GM10248 (cell line): ENCODE measurements around the gene FRRS1L.

ENCODE experiments used
- CTCF ChIA-PET: fragments of 300-600 bp; sonication (Branson Sonifier 250); formaldehyde crosslinking; extraction: SDS; loops from one replicate; lab custom pipeline; 2021; ENCODE audit warnings: antibody characterized with exemption; lab: Yijun Ruan, JAX
- POLR2A ChIA-PET: fragments of 350-650 bp; sonication (Branson Sonifier 250); formaldehyde crosslinking; extraction: SDS; loops from one replicate; lab custom pipeline; 2020; ENCODE audit warnings: antibody characterized with exemption; lab: Yijun Ruan, JAX
- DNase-seq: peaks from one replicate; pipeline ENCODE4 v3.0.0; 2012; ENCODE audit errors: extremely low spot score
- TF ChIP-seq, protein P1 (sequence below): IDR thresholded peaks from 2 replicates; pipeline ENCODE4 v1.5.1; 2012; ENCODE audit warnings: mild to moderate bottlenecking, low read depth; ENCODE audit errors: extremely low read depth, missing control alignments, control extremely low read depth

The FRRS1L gene

DNA sequence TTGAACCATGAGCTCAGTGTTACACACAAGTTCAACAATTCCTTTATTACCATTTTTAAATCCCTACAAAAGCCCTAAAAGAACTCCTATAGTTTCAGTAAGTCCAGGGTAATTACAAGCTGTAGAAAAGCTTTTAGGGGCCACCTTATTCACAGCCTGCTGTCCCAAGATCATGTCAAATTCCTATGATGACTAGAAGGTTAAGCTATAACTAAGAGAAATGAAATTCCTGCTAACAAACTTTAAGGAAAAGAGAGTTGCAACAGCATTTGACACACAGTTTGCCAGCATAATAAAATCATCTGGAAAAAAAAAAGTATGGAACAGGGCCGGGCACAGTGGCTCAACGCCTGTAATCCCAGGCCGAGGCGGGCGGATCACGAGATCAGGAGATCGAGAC, 78.8 kb downstream of the FRRS1L start:
- TF ChIP-seq, protein P1, sequence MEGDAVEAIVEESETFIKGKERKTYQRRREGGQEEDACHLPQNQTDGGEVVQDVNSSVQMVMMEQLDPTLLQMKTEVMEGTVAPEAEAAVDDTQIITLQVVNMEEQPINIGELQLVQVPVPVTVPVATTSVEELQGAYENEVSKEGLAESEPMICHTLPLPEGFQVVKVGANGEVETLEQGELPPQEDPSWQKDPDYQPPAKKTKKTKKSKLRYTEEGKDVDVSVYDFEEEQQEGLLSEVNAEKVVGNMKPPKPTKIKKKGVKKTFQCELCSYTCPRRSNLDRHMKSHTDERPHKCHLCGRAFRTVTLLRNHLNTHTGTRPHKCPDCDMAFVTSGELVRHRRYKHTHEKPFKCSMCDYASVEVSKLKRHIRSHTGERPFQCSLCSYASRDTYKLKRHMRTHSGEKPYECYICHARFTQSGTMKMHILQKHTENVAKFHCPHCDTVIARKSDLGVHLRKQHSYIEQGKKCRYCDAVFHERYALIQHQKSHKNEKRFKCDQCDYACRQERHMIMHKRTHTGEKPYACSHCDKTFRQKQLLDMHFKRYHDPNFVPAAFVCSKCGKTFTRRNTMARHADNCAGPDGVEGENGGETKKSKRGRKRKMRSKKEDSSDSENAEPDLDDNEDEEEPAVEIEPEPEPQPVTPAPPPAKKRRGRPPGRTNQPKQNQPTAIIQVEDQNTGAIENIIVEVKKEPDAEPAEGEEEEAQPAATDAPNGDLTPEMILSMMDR, result no peak
- ChIA-PET POLR2A (interaction anchor here (0.7 kb wide), 1 partner anchor 109 kb away, joined by 3 read pairs; no protein-coding TSS in a partner anchor), CTCF (interaction anchor here (1.0 to 2.7 kb wide), 9 partner anchors 8 to 323 kb away, joined by 3 to 13 read pairs (median 4); partner anchors contain the start of gene TMEM245)
- no peak for DNase-seq

DNA sequence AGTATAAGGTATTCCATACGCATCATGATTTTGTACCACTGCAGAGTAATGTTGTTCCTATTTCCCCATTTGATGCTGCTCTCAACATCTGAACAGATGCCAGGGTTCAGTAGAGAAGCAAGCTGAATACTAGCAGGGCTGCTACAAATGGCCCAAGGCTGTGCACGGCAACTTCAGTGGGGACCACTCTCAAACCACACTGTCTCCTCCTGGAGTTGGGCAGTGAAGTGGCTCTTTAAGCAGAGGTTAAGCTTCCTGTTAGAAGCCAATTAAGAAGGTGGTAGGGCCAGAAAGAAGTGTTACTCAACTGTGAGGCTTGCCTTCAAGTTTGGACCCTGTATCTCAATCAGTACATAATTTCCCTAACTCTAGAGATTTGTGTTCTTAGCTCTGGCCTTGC, 79.3 kb downstream of the FRRS1L start:
- ChIA-PET POLR2A (no interaction called here), CTCF (interaction anchor here (0.9 to 2.7 kb wide), 10 partner anchors 9 to 324 kb away, joined by 3 to 13 read pairs (median 4); partner anchors contain the start of gene TMEM245)
- no peak for DNase-seq
- TF ChIP-seq, protein P1, result no peak

DNA sequence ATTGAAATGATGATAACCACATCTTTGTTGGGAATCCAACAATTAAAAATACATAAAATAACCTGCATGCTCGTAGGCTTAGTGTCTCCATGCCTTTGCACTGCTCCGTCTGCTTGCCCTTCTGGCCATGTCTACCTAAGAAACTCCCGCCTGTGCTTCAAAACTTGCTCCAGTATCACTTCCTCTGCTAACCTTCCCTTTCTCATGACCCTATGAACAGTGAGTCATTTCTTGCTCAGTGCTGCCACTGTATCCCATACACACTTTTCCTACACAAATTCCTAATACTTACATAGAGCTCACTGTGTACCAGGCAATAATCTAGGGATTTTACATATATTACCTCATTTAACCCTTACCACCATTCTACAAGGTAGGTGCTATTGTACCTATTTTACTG, 80.8 kb downstream of the FRRS1L start:
- TF ChIP-seq, protein P1, result no peak
- CTCF ChIA-PET, result interaction anchor here (0.6 to 2.7 kb wide), 4 partner anchors 9 to 150 kb away, joined by 3 to 8 read pairs (median 3); no protein-coding TSS in a partner anchor
- peak; percentile 48 for DNase-seq
- POLR2A ChIA-PET, result no interaction called here

DNA sequence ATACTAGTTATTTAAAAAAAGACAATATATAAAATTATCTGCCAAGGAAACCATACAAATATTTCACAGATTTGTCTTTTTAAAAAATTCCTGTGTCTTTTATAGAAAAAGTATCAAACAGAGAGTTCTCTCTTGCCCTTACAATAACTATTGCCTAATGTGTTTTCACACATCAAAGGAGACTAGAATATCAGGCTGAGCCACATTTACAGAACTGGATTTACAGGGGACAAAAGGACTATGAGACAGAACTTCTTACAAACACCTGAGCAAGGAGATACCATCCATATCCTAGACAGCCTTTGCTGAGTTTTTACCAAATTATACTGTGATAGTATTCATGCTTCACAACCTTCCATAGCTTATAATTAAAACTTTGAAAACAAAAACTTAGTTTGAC, 81.5 kb downstream of the FRRS1L start:
- CTCF ChIA-PET, result no interaction called here
- POLR2A ChIA-PET, result no interaction called here
- TF ChIP-seq, protein P1, result no peak
- DNase-seq, result no peak

DNA sequence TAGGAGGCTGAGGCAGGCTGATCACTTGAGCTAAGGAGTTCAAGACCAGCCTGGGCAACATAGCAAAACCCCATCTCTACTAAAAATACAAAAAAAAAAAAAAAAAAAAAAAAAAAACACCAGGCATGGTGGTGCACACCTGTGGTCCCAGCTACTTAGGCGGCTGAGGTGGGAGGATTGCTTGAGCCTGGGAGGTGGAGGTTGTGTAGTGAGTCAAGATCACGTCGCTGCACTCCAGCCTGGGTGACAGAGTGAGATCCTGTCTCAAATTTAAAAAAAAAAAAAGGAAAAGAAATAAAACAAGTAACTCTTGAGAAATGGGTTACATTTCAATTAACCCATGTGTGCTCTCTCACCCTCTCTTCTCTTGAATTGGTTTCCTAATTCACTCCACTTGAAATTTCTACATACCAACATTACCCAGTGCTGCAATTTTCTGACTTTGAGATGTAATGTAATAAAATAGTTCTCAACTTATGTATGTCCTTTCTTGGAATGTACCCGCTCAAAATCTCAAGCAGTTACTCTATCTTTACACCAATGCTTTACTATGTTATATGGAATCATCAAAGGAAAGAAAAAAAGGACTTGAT, 83.1 kb downstream of the FRRS1L start:
- no peak for DNase-seq
- POLR2A ChIA-PET, result no interaction called here
- CTCF ChIA-PET, result no interaction called here
- TF ChIP-seq, protein P1, result no peak

DNA sequence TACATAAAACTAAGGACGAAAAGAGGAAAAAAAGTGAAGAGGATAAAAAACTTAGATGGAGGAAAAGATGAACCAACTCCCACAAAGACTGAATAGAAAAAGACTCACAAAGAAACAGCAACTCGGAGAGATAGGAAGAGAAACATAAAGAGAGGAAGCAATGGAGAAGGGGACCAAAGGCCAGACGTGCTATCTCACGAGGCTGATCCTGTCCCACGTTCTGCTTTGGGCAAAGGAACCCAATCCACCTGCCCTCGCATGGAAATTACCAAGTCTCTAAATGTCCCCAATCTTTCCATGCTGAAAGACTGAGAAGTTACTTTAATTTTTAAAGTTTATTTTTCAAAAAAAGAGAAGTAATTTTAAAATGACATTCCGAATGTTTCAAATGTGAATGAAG, 83.9 kb downstream of the FRRS1L start:
- no peak for DNase-seq
- POLR2A ChIA-PET, result no interaction called here
- CTCF ChIA-PET, result no interaction called here
- TF ChIP-seq, protein P1, result no peak
